PFSK-1 (cell line): ENCODE results near the gene C17orf100.

Experiments
- FOXP2 ChIP-seq: optimal IDR thresholded peaks from 2 replicates; pipeline ENCODE3; 2011; ENCODE audit warnings: borderline replicate concordance, control low read depth, inconsistent platforms; ENCODE audit not compliant: insufficient read depth; ENCODE audit errors: extremely low read length, extremely low read depth
- TAF1 ChIP-seq: IDR thresholded peaks from 2 replicates; pipeline ENCODE4 v1.6.1; 2012; ENCODE audit warnings: low read length, control low read depth, borderline replicate concordance; ENCODE audit not compliant: insufficient read depth

DNA sequence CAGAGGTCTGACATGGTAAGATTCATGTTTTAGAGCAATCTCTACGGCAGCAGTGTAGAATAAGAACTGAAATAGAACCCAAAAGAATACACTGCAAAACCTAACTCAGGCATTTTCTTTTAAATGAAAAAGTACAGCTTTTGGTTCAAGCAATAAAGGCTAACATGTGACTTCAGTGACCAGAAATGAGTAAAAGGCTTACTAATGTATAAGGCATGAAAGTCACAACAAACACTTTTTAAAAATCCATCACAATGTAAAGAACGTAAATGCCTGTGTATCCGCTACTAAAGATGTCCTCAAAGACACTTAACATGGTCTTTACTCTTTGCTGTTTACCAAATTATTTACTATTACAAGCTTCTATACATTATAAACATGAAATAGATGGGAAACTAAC is 27.6 kb upstream of the C17orf100 start:
- TF ChIP-seq FOXP2 (no peak), TAF1 (no peak)
